ENCODE data around the gene ARRB2. TPM values are rescaled to one million over a fixed set of nuclear protein-coding genes. Genes with fewer than 3 reads are reported as not detected.

The ARRB2 gene
- total and polyA plus RNA-seq, 2 experiments from 2014 or later = 37.3 to 45.0 TPM

- TF ChIP-seq ZNF462 (CRISPR knock-in tag; IDR thresholded peaks at IDR 0.05) (no peak), ZNF114 (CRISPR knock-in tag; IDR thresholded peaks at IDR 0.05) (no peak), JUNB (IDR thresholded peaks at IDR 0.05; ENCODE audit: unreplicated experiment) (no peak), ZNF331 (CRISPR knock-in tag; IDR thresholded peaks at IDR 0.05; ENCODE audit: low read depth) (no peak)
These were observed 7.8 kb downstream of the ARRB2 start (continued) for GRCh38 chr17:4718276-4718675.

GRCh38 chr17:4719146-4719545, 8.7 kb downstream of the ARRB2 start:
- Histone ChIP-seq H3K27me3 (ENCODE audit: insufficient read depth) (no peaks in the 10 kb centered on the region), H3K36me3 (ENCODE audit: insufficient read depth) (no peaks in the 10 kb centered on the region; the same call in 1 of the 2 replicates), H3K4me2 (no peak overlapping the region), H3K4me3 (no peak overlapping the region), H2AFZ (no peak overlapping the region), H3K79me2 (replicated peaks; ENCODE audit: insufficient read depth) (no peaks in the 10 kb centered on the region), H3K4me1 (ENCODE audit: insufficient read depth) (no peaks in the 10 kb centered on the region), H3K9me2 (ENCODE audit: insufficient read depth) (no peaks in the 10 kb centered on the region), H4K20me1 (replicated peaks; ENCODE audit: insufficient read depth) (no peaks in the 10 kb centered on the region; the same call in 1 of the 2 replicates), H3F3A (replicated peaks; ENCODE audit: low read depth) (no peaks in the 10 kb centered on the region), H3K27ac (ENCODE audit: low read depth) (no peak overlapping the region)
- H3K27me3 Mint-ChIP-seq (ENCODE audit: insufficient read depth, low read depth, poor library complexity) = peaks cover 18% of the 10 kb centered on the region
- no peaks in the 10 kb centered on the region for H3K9me3 Mint-ChIP-seq
- ATAC-seq (no peak), DNase-seq (ENCODE audit: low spot score) (no peak)
- no peaks in the 10 kb centered on the region; the same call in 2 of the 3 replicates for H3K4me1 Mint-ChIP-seq
- H3K27ac Mint-ChIP-seq = no peak overlapping the region
- H3K36me3 Mint-ChIP-seq (ENCODE audit: low read depth) = peaks cover 37% of the 10 kb centered on the region
- H3K4me3 Mint-ChIP-seq = no peak overlapping the region
- no peak for TF ChIP-seq CTCF (conservative IDR thresholded peaks at IDR 0.05; ENCODE audit: low read depth in 2 of 2)
- TF ChIP-seq ZNF462 (CRISPR knock-in tag; IDR thresholded peaks at IDR 0.05) = no peak
